Hepatocyte (in vitro differentiated cells): ENCODE results near the gene CD7. TPM values are rescaled to one million over a fixed set of nuclear protein-coding genes. Genes with fewer than 3 reads are reported as not detected.

Experiments
- DNase-seq: peaks from one replicate; pipeline ENCODE4 v3.0.0-alpha.2; 2016; ENCODE audit warnings: low spot score
- H2AFZ ChIP-seq: fragments of 200-600 bp; sonication (generic); 2 replicates; pipeline ENCODE4 v1.6.0; 2016; ENCODE audit warnings: antibody characterized with exemption, mild to moderate bottlenecking
- H3K27ac ChIP-seq: fragments of 200-600 bp; sonication (generic); 2 replicates; pipeline ENCODE4 v1.5.1; 2016; ENCODE audit warnings: mild to moderate bottlenecking
- H3K27me3 ChIP-seq: fragments of 200-600 bp; sonication (generic); 2 replicates; pipeline ENCODE4 v1.6.1; 2016
- H3K36me3 ChIP-seq: fragments of 200-600 bp; sonication (generic); replicated peaks from 2 replicates; pipeline ENCODE4 v1.5.1; 2016; ENCODE audit warnings: low read depth; ENCODE audit not compliant: insufficient read depth
- H3K4me1 ChIP-seq: fragments of 200-600 bp; sonication (generic); 2 replicates; pipeline ENCODE4 v1.5.1; 2016; ENCODE audit warnings: mild to moderate bottlenecking, moderate library complexity; ENCODE audit not compliant: insufficient read depth
- H3K4me2 ChIP-seq: fragments of 200-600 bp; sonication (generic); 2 replicates; pipeline ENCODE4 v1.6.0; 2016
- H3K4me3 ChIP-seq: fragments of 200-600 bp; sonication (generic); 2 replicates; pipeline ENCODE4 v1.5.1; 2016; ENCODE audit warnings: mild to moderate bottlenecking
- H3K79me2 ChIP-seq: fragments of 200-600 bp; sonication (generic); 2 replicates; pipeline ENCODE4 v1.6.0; 2017; ENCODE audit warnings: mild to moderate bottlenecking
- H3K9me2 ChIP-seq: fragments of 200-600 bp; sonication (generic); replicated peaks from 2 replicates; pipeline ENCODE4 v1.6.0; 2017; ENCODE audit warnings: mild to moderate bottlenecking; ENCODE audit not compliant: insufficient read depth
- H3K9me3 ChIP-seq: fragments of 200-600 bp; sonication (generic); 2 replicates; pipeline ENCODE4 v1.5.1; 2016; ENCODE audit warnings: low read depth, mild to moderate bottlenecking
- H4K20me1 ChIP-seq: fragments of 200-600 bp; sonication (generic); 2 replicates; pipeline ENCODE4 v1.6.0; 2016; ENCODE audit warnings: mild to moderate bottlenecking; ENCODE audit not compliant: insufficient read depth, poor library complexity, severe bottlenecking
- CTCF ChIP-seq: fragments of 200-600 bp; sonication (generic); IDR thresholded peaks from 2 replicates; pipeline ENCODE4 v1.5.1; 2016; ENCODE audit warnings: antibody characterized with exemption, mild to moderate bottlenecking; ENCODE audit not compliant: poor library complexity
- EZH2 ChIP-seq: fragments of 200-600 bp; sonication (generic); IDR thresholded peaks from 2 replicates; pipeline ENCODE4 v1.6.1; 2016; ENCODE audit warnings: antibody characterized with exemption, mild to moderate bottlenecking, borderline replicate concordance
- EZH2phosphoT487 ChIP-seq: fragments of 200-600 bp; sonication (generic); IDR thresholded peaks from one replicate; pipeline ENCODE4 v1.6.1; 2018; ENCODE audit warnings: antibody characterized with exemption, mild to moderate bottlenecking, low read depth, moderate library complexity; ENCODE audit not compliant: unreplicated experiment, severe bottlenecking
- WGBS: methylation state at CpG from one replicate; pipeline ENCODE4 v1.1.6; 2016; ENCODE audit warnings: low lambda C conversion rate; ENCODE audit errors: missing lambda C conversion rate; 5-methylcytosine and 5-hydroxymethylcytosine counted together
- polyA plus RNA-seq: library from polyadenylated mRNA; unstranded; fragments of >200 nt; fragmentation: Nextera tagmentation; extraction: Ambion mirVana; gene quantifications from 2 replicates; pipeline ENCODE4 v1.2.1, GENCODE V29; 2016
- total RNA-seq: library from RNA; depleted of rRNA; stranded (reverse); fragments of >200 nt; gene quantifications from 2 replicates; pipeline ENCODE4 v1.2.3, GENCODE V29; 2014

The CD7 gene
- total and polyA plus RNA-seq, 2 experiments from 2014 or later: 1.8 to 7.0 TPM

- Histone ChIP-seq H3K79me2 (no peaks in the 10 kb centered on the region), H3K4me3 (no peak overlapping the region), H4K20me1 (no peaks in the 10 kb centered on the region), H2AFZ (no peak overlapping the region), H3K4me2 (no peak overlapping the region), H3K9me3 (no peaks in the 10 kb centered on the region), H3K36me3 (no peaks in the 10 kb centered on the region), H3K4me1 (no peaks in the 10 kb centered on the region), H3K27ac (no peak overlapping the region), H3K27me3 (no peaks in the 10 kb centered on the region), H3K9me2 (no peaks in the 10 kb centered on the region)
- 92% methylated on average over 13 of the region's 21 CpGs for WGBS
- TF ChIP-seq EZH2 (no peak), CTCF (no peak), EZH2phosphoT487 (no peak)
- no peak for DNase-seq
Observed at GRCh38 chr17:82321947-82322466, 4.6 kb upstream of the CD7 start.

- Histone ChIP-seq H3K9me3 (no peaks in the 10 kb centered on the region), H3K36me3 (no peaks in the 10 kb centered on the region), H3K4me3 (no peak overlapping the region), H3K27ac (no peak overlapping the region), H4K20me1 (no peaks in the 10 kb centered on the region), H3K79me2 (no peaks in the 10 kb centered on the region), H3K27me3 (no peaks in the 10 kb centered on the region), H3K4me2 (peak overlapping the region; percentile 60), H3K9me2 (no peaks in the 10 kb centered on the region), H2AFZ (no peak overlapping the region), H3K4me1 (no peaks in the 10 kb centered on the region)
- TF ChIP-seq EZH2: no peak
- TF ChIP-seq CTCF: peak; percentile 70
- WGBS: 70% methylated on average over 53 of the region's 65 CpGs
- no peak for DNase-seq
Observed at GRCh38 chr17:82320956-82321927, 3.8 kb upstream of the CD7 start.

- Histone ChIP-seq H3K27me3 (no peaks in the 10 kb centered on the region), H3K36me3 (no peaks in the 10 kb centered on the region), H3K9me3 (no peaks in the 10 kb centered on the region), H3K4me2 (no peak overlapping the region), H4K20me1 (no peaks in the 10 kb centered on the region), H3K9me2 (no peaks in the 10 kb centered on the region), H3K4me1 (peaks cover 3% of the 10 kb centered on the region), H3K79me2 (no peaks in the 10 kb centered on the region), H3K27ac (no peak overlapping the region), H2AFZ (no peak overlapping the region), H3K4me3 (no peak overlapping the region)
- no peak for DNase-seq
- WGBS: 79% methylated on average over 20 of the region's 26 CpGs
- TF ChIP-seq EZH2 (no peak), EZH2phosphoT487 (no peak), CTCF (no peak)
Observed at GRCh38 chr17:82320140-82320840, 2.9 kb upstream of the CD7 start.
